ENCODE measurements around the gene ZBTB39.

GRCh38 chr12:57025196-57025595 is 18.9 kb upstream of the ZBTB39 start:
- no peak for TF ChIP-seq RXRA (IDR thresholded peaks at IDR 0.05; ENCODE audit: borderline replicate concordance, low read depth)
- TF ChIP-seq POLR2AphosphoS5 (IDR thresholded peaks at IDR 0.05; ENCODE audit: low read depth, low read length), result no peak

All from SK-N-SH (cell line).